A549 treated with AZD9567 at 1 μM for 4 hours (cell line): ENCODE results near the gene EIF3M. TPM values are rescaled to one million over a fixed set of nuclear protein-coding genes. Genes with fewer than 3 reads are reported as not detected.

Source experiments
- total RNA-seq: library from RNA; stranded (reverse); fragments of 200-300 nt; extraction: Qiagen RNA extraction; gene quantifications from 5 replicates; pipeline ENCODE4 v1.2.3, GENCODE V29; 2022; ENCODE audit not compliant: insufficient read depth

EIF3M gene
- 410 to 534 TPM (median 416 TPM) in 5 replicates for total RNA-seq

DNA sequence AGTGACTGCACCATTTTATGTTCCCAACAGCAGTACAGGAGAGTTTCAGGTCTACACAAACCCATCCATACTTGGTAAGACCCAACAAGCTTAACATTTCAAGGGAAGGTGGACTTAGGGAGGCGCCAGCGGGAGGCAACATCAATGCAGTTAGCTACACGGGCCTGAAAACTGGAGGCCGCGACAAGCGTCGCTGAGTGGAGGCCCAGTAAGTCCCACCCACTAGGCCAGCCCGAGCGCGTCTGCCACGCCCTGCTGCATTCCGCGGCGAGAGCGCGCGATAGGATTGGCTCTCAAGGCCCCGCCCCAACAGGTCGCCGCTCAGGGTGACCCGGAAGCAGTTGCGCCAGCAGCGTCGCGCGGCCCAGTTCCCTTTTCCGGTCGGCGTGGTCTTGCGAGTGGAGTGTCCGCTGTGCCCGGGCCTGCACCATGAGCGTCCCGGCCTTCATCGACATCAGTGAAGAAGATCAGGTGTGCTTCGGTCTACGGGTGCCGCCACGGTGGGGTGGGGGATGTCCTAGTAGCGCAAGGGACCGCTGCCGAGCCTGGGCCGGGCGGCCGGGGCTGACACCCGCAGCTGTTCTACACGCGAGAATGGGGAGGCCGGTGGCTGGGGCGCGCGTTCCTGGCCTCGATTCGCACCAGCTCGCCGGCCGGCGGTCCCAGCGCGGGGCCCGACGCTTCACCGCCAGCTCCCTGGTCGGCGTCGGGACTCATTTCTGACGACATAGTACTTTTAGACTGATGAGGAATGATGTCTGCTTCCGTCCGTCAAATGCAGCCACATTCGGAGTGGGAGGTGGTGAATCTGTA is at the start of gene EIF3M:
Gene EIF3M (plus strand): TSS at position 373 of the 813 bp plus-strand sequence. CDS start 57 bp downstream, at position 430.

Other genes starting within 250 kb of the EIF3M start
- gene WT1, start 148.3 kb upstream of the EIF3M start, total RNA-seq: 4.6 to 5.7 TPM (median 5.4 TPM) in 5 replicates
- gene CCDC73, start 210.8 kb downstream of the EIF3M start, total RNA-seq: 0.02 to 0.05 TPM in 2 of 5 replicates, not detected in the others
- 0.91 to 1.4 TPM (median 1.3 TPM) in 5 replicates for gene PRRG4, start 246.1 kb downstream of the EIF3M start, total RNA-seq